ENCODE results near the gene LRRC59. TPM values are rescaled to one million over a fixed set of nuclear protein-coding genes. Genes with fewer than 3 reads are reported as not detected.

LRRC59 gene
- total RNA-seq, 1 experiment from 2014 or later = 177 TPM

GRCh38 chr17:50355701-50356341 is 41.5 kb downstream of the LRRC59 start:
- Histone ChIP-seq H3K9me3 (ENCODE audit: low read depth, low read length, poor library complexity, severe bottlenecking) (no peaks in the 10 kb centered on the region), H3K27me3 (replicated peaks; ENCODE audit: insufficient read depth, low read depth, low read length, poor library complexity) (no peaks in the 10 kb centered on the region), H3K4me3 (ENCODE audit: low read depth, low read length, poor library complexity, severe bottlenecking) (no peak overlapping the region), H3K36me3 (ENCODE audit: insufficient read depth, low read length, poor library complexity, severe bottlenecking) (peaks cover 38% of the 10 kb centered on the region), H3K4me1 (ENCODE audit: insufficient read depth, low read length, poor library complexity, severe bottlenecking) (no peaks in the 10 kb centered on the region), H3K27ac (ENCODE audit: low read depth, low read length, poor library complexity, severe bottlenecking) (no peak overlapping the region)
- TF ChIP-seq CTCF (conservative IDR thresholded peaks at IDR 0.05; ENCODE audit: low read depth, low read length) (no peak), EZH2 (IDR thresholded peaks at IDR 0.05; ENCODE audit: borderline replicate concordance, low read depth, low read length, poor library complexity, severe bottlenecking) (no peak)
- POLR2A ChIA-PET (ENCODE audit: low non-redundant PET) = no interaction called here
- no peak for DNase-seq (ENCODE audit: low spot score)
- BruUV-seq (replicated peaks) = no TSS peak
- intact Hi-C loops (cut with micrococcal nuclease; ENCODE audit: unreplicated experiment) = no loop called here
- CTCF ChIA-PET = no interaction called here

- Histone ChIP-seq H3K27ac (ENCODE audit: low read depth, low read length, poor library complexity, severe bottlenecking) (no peak overlapping the region), H3K36me3 (ENCODE audit: insufficient read depth, low read length, poor library complexity, severe bottlenecking) (peaks cover 36% of the 10 kb centered on the region), H3K27me3 (replicated peaks; ENCODE audit: insufficient read depth, low read depth, low read length, poor library complexity) (no peaks in the 10 kb centered on the region), H3K9me3 (ENCODE audit: low read depth, low read length, poor library complexity, severe bottlenecking) (no peaks in the 10 kb centered on the region), H3K4me3 (ENCODE audit: low read depth, low read length, poor library complexity, severe bottlenecking) (no peak overlapping the region), H3K4me1 (ENCODE audit: insufficient read depth, low read length, poor library complexity, severe bottlenecking) (no peaks in the 10 kb centered on the region)
- CTCF ChIA-PET = no interaction called here
- DNase-seq (ENCODE audit: low spot score) = no peak
- BruUV-seq (replicated peaks) = no TSS peak
- intact Hi-C loops (cut with micrococcal nuclease; ENCODE audit: unreplicated experiment) = no loop called here
- TF ChIP-seq CTCF (conservative IDR thresholded peaks at IDR 0.05; ENCODE audit: low read depth, low read length) (no peak), EZH2 (IDR thresholded peaks at IDR 0.05; ENCODE audit: borderline replicate concordance, low read depth, low read length, poor library complexity, severe bottlenecking) (no peak)
- POLR2A ChIA-PET (ENCODE audit: low non-redundant PET) = no interaction called here
Measured at GRCh38 chr17:50355336-50355700, 42.0 kb downstream of the LRRC59 start.

GRCh38 chr17:50354776-50355175 is 42.5 kb downstream of the LRRC59 start:
- Histone ChIP-seq H3K27me3 (replicated peaks; ENCODE audit: insufficient read depth, low read depth, low read length, poor library complexity) (no peaks in the 10 kb centered on the region), H3K4me3 (ENCODE audit: low read depth, low read length, poor library complexity, severe bottlenecking) (no peak overlapping the region), H3K27ac (ENCODE audit: low read depth, low read length, poor library complexity, severe bottlenecking) (no peak overlapping the region), H3K4me1 (ENCODE audit: insufficient read depth, low read length, poor library complexity, severe bottlenecking) (no peaks in the 10 kb centered on the region), H3K9me3 (ENCODE audit: low read depth, low read length, poor library complexity, severe bottlenecking) (no peaks in the 10 kb centered on the region), H3K36me3 (ENCODE audit: insufficient read depth, low read length, poor library complexity, severe bottlenecking) (peaks cover 36% of the 10 kb centered on the region)
- POLR2A ChIA-PET (ENCODE audit: low non-redundant PET) = interaction anchor here (0.6 kb wide), 1 partner anchor 37 kb away, joined by 3 read pairs; no protein-coding TSS in a partner anchor
- intact Hi-C loops (cut with micrococcal nuclease; ENCODE audit: unreplicated experiment) = no loop called here
- CTCF ChIA-PET = no interaction called here
- TF ChIP-seq CTCF (conservative IDR thresholded peaks at IDR 0.05; ENCODE audit: low read depth, low read length) (no peak), EZH2 (IDR thresholded peaks at IDR 0.05; ENCODE audit: borderline replicate concordance, low read depth, low read length, poor library complexity, severe bottlenecking) (no peak)
- DNase-seq (ENCODE audit: low spot score) = no peak
- no TSS peak for BruUV-seq (replicated peaks)

All from A673 (cell line).